Aorta (tissue), 5 donors: ENCODE measurements around the gene PLD1. TPM values are rescaled to one million over a fixed set of nuclear protein-coding genes. Genes with fewer than 3 reads are reported as not detected.
"Not testable (repeated sequence)": the region's sequence is repeated elsewhere in the genome, so short reads cannot be mapped to it uniquely, and the experiment has no call there.

Experiments used
- ATAC-seq: fragments of 200-7000 bp; cut with Tn5 transposase; one replicate; pipeline ENCODE4 v1.9.1; 2022; ENCODE audit warnings: moderate library complexity; ENCODE audit not compliant: low FRiP score
- DNase-seq, 2 donors: peaks; one replicate each; pipeline ENCODE4 v3.0.0-alpha.2; 2020
- H3K27ac ChIP-seq, 2 donors: one replicate each; pipeline ENCODE4 v1.5.1; 2013; ENCODE audit warnings: low read length in 2 of 2, mild to moderate bottlenecking in 2 of 2, moderate library complexity in 2 of 2, control low read depth in 1 of 2, inconsistent platforms in 1 of 2, low read depth in 1 of 2
- H3K27me3 ChIP-seq, 2 donors: one replicate each; pipeline ENCODE4 v1.6.1; 2013; ENCODE audit warnings: control low read depth in 1 of 2, low read length in 1 of 2, mild to moderate bottlenecking in 1 of 2, moderate library complexity in 1 of 2; ENCODE audit not compliant: insufficient read depth in 2 of 2, control insufficient read depth in 1 of 2
- H3K36me3 ChIP-seq, 2 donors: one replicate each; pipeline ENCODE4 v1.6.1; 2013; ENCODE audit warnings: control low read depth in 1 of 2, low read length in 1 of 2, mild to moderate bottlenecking in 1 of 2; ENCODE audit not compliant: insufficient read depth in 2 of 2, control insufficient read depth in 1 of 2
- H3K4me1 ChIP-seq, 2 donors: one replicate each; pipeline ENCODE4 v1.6.1; 2013; ENCODE audit warnings: low read length in 2 of 2, control low read depth in 1 of 2, mild to moderate bottlenecking in 1 of 2, moderate library complexity in 1 of 2; ENCODE audit not compliant: insufficient read depth in 2 of 2, control insufficient read depth in 1 of 2
- H3K4me3 ChIP-seq, 2 donors: one replicate each; pipeline ENCODE4 v1.5.1; 2013; ENCODE audit warnings: low read length in 2 of 2, control low read depth in 1 of 2, mild to moderate bottlenecking in 1 of 2
- H3K9me3 ChIP-seq: one replicate; pipeline ENCODE4 v1.6.1; 2013; ENCODE audit warnings: mild to moderate bottlenecking, low read length; ENCODE audit not compliant: control insufficient read depth
- WGBS, 2 donors: extraction: QIAGEN DNeasy Blood & Tissue Kit; methylation state at CpG; one replicate each; pipeline ENCODE4 v1.1.7; 2013; 5-methylcytosine and 5-hydroxymethylcytosine counted together
- intact Hi-C, 2 donors: fragments of 100-400 bp; cut with DNase I; formaldehyde crosslinking; loops; one replicate each; pipeline versions ENCODE4 v1.14.2 to v1.15.0; 2022
- polyA plus RNA-seq, 2 donors: library from polyadenylated mRNA; stranded (reverse); fragments of 200-250 nt; gene quantifications; one replicate each; pipeline ENCODE4 v1.2.3, GENCODE V29; 2013
- total RNA-seq, 2 donors: library from RNA; stranded (reverse); fragmentation: NEBNext Ultra II Directional; extraction: Animal tissue kit (Norgen Biotek cat#: 25700); gene quantifications; one replicate each; pipeline ENCODE4 v1.2.1, GENCODE V29; 2021
- donor health status: healthy with polysubstance abuse.
- donor health status: Bipolar disorder and iron deficiency.
- donor health status: DM: no; HTN: no; CAD: no.
- donor health status: DM: no; HTN: no; CAD: no.
- donor health status: DM: yes; HTN: yes; CAD: no.

PLD1 gene
- total and polyA plus RNA-seq, 4 donors = 19.1 to 41.3 (median 25.6) TPM

DNA sequence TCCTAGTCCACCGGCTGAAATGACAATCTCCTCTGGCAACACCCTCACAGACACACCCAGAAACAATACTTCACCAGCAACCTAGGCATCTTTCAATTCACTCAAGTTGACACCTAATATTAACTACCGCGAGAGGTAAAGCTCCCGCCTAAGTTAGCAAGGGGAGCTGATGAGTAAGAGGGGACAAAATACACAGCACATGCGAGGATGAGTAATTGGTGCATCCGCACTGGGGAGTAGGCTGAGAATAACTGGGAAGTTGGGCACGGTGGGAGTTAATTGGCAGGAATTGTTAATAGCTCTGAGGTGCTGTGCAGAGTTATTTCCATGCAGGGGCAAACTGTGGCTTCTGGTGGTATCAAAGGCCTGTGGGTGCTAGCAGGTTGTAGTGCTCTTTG lies 14.5 kb upstream of the PLD1 start:
- Histone ChIP-seq H3K9me3 (no peaks in the 10 kb centered on the region), H3K36me3 (no peaks in the 10 kb centered on the region), H3K27me3 (no peaks in the 10 kb centered on the region), H3K27ac (no peak overlapping the region), H3K4me3 (no peak overlapping the region), H3K4me1 (no peaks in the 10 kb centered on the region)
- DNase-seq (no peak), ATAC-seq (no peak)
- intact Hi-C loops = no loop called here
- WGBS, 2 donors = 90% methylated on average over 7 of the region's 7 CpGs

DNA sequence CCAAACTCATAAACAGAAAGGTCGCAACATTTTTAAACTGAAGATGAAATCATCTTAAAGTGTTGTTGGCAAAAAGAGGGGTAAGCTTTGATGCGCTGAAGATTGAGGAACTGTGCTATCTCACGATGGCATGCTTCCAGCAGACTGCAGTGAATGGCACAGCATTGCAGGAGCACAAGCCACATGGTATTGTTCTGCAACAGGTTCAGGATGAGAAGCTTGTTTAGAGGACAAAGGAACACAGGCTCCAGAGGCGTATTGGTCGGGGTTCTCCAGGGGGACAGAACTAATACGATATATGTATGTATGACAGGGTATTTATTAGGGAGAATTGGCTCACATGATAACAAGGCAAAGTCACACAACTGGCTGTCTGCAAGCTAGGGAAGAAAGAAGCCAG lies 13.8 kb upstream of the PLD1 start:
- no peak overlapping the region for H3K4me3 ChIP-seq
- no peaks in the 10 kb centered on the region for H3K36me3 ChIP-seq
- ATAC-seq = no peak
- DNase-seq = peak in 1 of 2 donors; percentile 60
- no peaks in the 10 kb centered on the region for H3K27me3 ChIP-seq
- H3K9me3 ChIP-seq = no peaks in the 10 kb centered on the region
- no peaks in the 10 kb centered on the region for H3K4me1 ChIP-seq
- intact Hi-C loops = no loop called here
- no peak overlapping the region for H3K27ac ChIP-seq
- WGBS, 2 donors = 88 to 94% methylated on average over 6 of the region's 6 CpGs

- Histone ChIP-seq H3K27me3 (no peaks in the 10 kb centered on the region), H3K36me3 (no peaks in the 10 kb centered on the region), H3K27ac (no peak overlapping the region), H3K4me1 (no peaks in the 10 kb centered on the region), H3K4me3 (no peak overlapping the region), H3K9me3 (no peaks in the 10 kb centered on the region)
- DNase-seq (no peak), ATAC-seq (no peak)
- 69 to 88% methylated on average over 4 of the region's 4 CpGs for WGBS, 2 donors
- intact Hi-C loops = no loop called here
Observed at GRCh38 chr3:171822431-171823106, 12.3 kb upstream of the PLD1 start.

DNA sequence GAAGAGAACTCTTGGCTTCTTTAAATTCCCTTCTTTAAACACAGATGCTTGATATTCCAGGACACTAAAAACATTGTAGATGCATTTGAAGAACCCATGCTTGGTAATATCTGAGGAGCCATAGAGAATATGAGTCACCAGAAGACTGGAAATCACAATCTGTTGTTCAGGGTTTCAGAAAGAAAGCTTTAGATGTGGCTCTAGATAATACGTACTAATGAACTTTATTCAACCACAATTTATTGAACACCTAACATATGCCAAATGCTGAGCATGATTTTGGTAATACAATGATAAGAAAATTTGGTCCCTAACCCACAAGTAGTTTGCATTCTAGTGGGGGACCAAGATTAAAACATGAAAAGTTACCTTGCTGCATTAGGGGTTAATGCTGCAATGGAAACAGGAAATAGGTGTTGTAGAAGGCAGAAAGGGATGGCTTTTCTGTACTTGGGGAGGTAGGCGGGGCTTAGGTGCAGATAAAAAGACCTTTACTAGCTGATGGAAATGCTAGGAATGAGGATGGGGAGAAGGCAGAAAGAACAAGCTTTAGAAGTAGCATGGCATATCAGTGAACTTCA lies 11.6 kb upstream of the PLD1 start:
- Histone ChIP-seq H3K27ac (no peak overlapping the region), H3K9me3 (no peaks in the 10 kb centered on the region), H3K36me3 (no peaks in the 10 kb centered on the region), H3K4me1 (no peaks in the 10 kb centered on the region), H3K4me3 (no peak overlapping the region), H3K27me3 (no peaks in the 10 kb centered on the region)
- ATAC-seq = no peak
- WGBS, 2 donors = 47 to 68% methylated on average over 2 of the region's 2 CpGs
- intact Hi-C loops = no loop called here
- no peak for DNase-seq

- Histone ChIP-seq H3K4me3 (no peak overlapping the region), H3K36me3 (no peaks in the 10 kb centered on the region), H3K27ac (no peak overlapping the region), H3K9me3 (no peaks in the 10 kb centered on the region), H3K4me1 (no peaks in the 10 kb centered on the region), H3K27me3 (no peaks in the 10 kb centered on the region)
- intact Hi-C loops = no loop called here
- WGBS, 2 donors = 91 to 94% methylated on average over 3 of the region's 3 CpGs
- ATAC-seq (no peak), DNase-seq (no peak)
Observed at GRCh38 chr3:171821044-171821443, 10.8 kb upstream of the PLD1 start.

GRCh38 chr3:171817074-171817800 lies 7.0 kb upstream of the PLD1 start:
- no peak for ATAC-seq
- no peak overlapping the region for H3K27ac ChIP-seq
- WGBS, 2 donors = 89 to 92% methylated on average over 4 of the region's 4 CpGs
- no peaks in the 10 kb centered on the region for H3K9me3 ChIP-seq
- no peaks in the 10 kb centered on the region for H3K27me3 ChIP-seq
- no peak for DNase-seq
- intact Hi-C loops = no loop called here
- no peaks in the 10 kb centered on the region for H3K4me1 ChIP-seq
- no peaks in the 10 kb centered on the region for H3K36me3 ChIP-seq
- H3K4me3 ChIP-seq = no peak overlapping the region

- no peaks in the 10 kb centered on the region for H3K4me1 ChIP-seq
- DNase-seq (no peak), ATAC-seq (no peak)
- intact Hi-C loops = no loop called here
- 3 to 25% methylated on average over 2 of the region's 2 CpGs for WGBS, 2 donors
- no peaks in the 10 kb centered on the region for H3K36me3 ChIP-seq
- no peaks in the 10 kb centered on the region for H3K27me3 ChIP-seq
- no peak overlapping the region for H3K4me3 ChIP-seq
- H3K27ac ChIP-seq = no peak overlapping the region
- no peaks in the 10 kb centered on the region for H3K9me3 ChIP-seq
Observed at GRCh38 chr3:171815973-171816595, 5.8 kb upstream of the PLD1 start.

DNA sequence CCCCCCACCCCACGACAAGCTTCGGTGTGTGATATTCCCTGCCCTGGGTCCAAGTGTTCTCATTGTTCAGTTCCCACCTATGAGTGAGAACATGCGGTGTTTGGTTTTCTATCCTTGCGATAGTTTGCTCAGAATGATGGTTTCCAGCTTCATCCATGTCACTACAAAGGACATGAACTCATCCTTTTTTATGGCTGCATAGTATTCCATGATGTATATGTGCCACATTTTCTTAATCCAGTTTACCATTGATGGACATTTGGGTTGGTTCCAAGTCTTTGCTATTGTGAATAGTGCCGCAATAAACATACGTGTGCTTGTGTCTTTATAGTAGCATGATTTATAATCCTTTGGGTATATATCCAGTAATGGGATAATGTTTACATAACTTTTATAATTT lies 4.4 kb upstream of the PLD1 start:
- H3K27me3 ChIP-seq, intact Hi-C loops, H3K27ac ChIP-seq, ATAC-seq, H3K36me3 ChIP-seq, H3K9me3 ChIP-seq, H3K4me1 ChIP-seq, H3K4me3 ChIP-seq, DNase-seq: not testable (repeated sequence)
- WGBS, 2 donors = 96 to 97% methylated on average over 6 of the region's 6 CpGs
